Stimulated activated CD4-positive, alpha-beta T cell treated with anti-CD3 and anti-CD28 coated beads, Interleukin-1b, Interleukin-23, amount 100 ng/mL, for 4 hours (primary cell): ENCODE results near the gene DGKQ.
"Not testable (repeated sequence)": the region's sequence is repeated elsewhere in the genome, so short reads cannot be mapped to it uniquely, and the experiment has no call there.

Experiments used
- DNase-seq, 2 donors: peaks; one replicate each; pipeline ENCODE4 v3.0.0-alpha.2; 2020; ENCODE audit warnings: low read depth in 2 of 2

Gene DGKQ

DNA sequence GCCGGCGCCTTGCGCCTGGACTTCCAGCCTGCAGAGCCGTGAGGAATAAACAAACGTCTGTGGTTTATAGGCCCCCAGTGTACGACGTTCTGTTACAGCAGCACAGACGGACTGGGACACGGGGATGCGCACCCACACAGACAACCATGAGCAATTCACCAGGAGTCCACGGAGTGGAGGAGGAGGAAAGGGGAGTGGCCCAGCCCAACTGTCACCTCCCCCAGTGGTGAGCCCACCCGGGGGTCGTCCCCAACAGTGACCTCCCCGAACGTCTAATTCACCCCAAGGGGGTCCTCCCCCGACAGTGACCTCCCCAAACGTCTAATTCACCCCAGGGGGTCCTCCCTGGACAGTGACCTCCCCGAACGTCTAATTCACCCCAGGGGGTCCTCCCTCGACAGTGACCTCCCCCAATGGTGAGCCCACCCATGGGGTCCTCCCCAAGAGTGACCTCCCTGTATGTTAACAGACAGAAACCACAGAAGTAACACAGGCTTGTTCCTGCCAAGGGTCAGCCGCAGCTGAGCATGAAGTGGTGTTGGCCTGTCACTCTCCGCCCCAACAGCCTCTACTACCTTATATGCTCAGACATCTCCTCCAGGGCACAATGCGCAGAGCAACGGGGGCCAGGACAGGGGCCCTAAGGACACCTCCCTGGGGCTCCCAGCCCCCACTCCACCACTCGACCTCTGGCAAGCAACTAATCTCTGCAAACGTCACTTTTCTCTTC lies 47.4 kb downstream of the DGKQ start:
- DNase-seq: no peak

DNA sequence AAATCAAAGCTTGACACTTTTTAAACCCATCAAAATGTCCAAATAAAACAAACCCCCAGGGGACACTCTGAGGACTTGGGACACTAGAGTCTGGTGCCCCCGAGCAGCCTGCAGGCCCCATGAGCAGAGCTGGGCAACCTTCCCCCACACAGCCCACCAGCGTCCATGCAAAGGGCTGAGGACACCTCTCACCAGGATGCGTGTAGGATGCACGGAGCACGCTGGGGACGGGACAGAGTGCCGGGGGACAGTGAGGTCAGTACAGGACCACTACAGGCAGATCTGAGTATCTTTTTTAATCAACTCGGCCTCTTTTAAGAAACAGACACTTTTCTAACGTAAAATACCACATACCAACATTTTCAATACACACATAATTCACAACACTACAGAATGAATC lies 48.2 kb downstream of the DGKQ start:
- no peak for DNase-seq

DNA sequence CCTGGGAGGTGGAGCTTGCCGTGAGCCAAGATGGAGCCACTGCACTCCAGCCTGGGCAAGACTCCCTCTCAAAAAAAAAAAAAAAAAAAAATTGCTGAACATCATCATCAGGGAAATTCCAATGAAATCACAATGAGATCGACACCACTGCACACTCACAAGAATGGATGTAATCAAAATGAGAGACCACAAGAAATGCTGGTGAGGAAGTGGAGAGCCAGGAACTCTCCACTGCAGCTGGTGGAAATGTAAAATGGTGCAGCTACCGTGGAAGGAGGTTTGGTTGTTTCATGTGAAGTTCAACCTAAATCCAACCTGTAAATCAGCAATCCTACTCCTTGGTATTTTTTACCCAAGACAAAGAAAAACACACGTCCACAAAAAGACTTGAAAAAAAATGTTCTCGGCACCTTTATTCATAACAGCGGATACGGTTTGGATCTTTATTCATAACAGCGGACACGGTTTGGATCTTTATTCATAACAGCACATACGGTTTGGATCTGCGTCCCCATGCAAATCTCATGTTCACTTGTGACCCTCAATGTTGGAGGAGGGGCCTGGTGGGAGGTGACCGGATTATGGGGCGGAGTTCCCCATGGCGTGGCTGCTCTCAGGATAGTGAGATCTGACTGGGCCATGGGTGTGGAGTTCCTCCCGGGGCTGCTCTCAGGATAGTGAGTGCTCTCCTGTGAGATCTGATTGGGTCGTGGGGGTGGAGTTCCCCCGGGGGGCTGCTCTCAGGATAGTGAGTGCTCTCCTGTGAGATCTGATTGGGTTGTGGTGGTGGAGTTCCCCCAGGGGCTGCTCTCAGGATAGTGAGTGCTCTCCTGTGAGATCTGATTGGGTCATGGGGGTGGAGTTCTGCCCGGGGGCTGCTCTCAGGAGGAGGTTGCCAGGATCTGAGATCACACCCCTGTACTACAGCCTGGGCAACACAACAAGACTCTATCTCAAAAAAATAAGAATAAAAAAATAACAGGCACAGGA lies 49.0 kb downstream of the DGKQ start:
- no peak for DNase-seq

DNA sequence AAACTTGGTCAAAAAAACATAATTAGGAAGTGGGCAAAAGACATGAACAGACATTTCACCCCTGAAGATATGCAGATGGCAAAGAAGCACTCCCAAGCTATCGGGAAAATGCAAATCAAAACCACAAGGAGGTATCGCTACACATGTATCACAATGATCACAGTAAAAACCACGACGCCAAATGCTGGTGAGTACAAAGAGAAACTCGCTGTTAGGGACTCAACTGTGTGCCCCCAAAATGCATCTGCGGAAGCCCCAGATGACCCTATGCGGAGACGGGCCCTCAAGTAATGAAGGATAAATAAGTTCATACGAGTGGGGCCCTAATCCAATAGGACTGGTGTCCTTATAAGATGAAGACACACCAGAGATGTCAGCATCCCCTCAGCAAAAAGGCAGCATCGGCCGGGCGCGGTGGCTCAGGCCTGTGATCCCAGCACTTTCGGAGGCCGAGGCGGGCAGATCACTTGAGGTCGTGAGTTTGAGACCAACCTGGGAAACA lies 51.5 kb downstream of the DGKQ start:
- DNase-seq: no peak

DNA sequence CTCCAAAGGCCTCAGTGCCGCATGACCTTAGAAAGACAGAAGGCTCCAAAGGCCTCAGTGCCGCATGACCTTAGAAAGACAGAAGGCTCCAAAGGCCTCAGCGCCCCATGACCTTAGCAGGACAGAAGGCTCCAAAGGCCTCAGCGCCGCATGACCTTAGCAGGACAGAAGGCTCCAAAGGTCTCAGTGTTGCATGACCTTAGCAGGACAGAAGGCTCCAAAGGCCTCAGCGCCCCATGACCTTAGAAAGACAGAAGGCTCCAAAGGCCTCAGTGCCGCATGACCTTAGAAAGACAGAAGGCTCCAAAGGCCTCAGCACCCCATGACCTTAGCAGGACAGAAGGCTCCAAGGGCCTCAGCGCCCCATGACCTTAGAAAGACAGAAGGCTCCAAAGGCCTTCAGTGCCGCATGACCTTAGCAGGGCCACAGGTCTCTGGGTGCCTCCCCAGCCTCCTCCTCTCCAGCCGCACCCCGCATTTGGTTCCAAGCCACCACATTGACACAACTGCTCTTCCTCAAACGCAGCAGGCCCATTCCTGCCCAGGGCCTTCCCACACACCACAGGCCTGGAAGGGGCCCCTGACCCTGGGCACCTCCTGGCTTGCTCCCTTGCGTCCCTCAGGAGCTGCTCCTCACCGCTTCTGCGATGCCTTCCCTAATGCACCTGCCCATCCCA lies 54.2 kb downstream of the DGKQ start:
- not testable (repeated sequence) for DNase-seq

DNA sequence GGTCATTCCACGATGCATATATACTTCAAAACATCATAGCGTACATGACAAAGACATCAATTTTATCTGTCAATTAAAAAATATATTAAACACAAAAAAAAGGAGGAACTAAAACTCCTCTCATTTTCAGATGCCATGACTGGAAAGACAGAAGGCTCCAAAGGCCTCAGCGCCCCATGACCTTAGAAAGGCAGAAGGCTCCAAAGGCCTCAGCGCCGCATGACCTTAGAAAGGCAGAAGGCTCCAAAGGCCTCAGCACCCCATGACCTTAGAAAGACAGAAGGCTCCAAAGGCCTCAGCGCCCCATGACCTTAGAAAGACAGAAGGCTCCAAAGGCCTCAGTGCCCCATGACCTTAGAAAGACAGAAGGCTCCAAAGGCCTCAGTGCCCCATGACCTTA lies 54.8 kb downstream of the DGKQ start:
- not testable (repeated sequence) for DNase-seq

DNA sequence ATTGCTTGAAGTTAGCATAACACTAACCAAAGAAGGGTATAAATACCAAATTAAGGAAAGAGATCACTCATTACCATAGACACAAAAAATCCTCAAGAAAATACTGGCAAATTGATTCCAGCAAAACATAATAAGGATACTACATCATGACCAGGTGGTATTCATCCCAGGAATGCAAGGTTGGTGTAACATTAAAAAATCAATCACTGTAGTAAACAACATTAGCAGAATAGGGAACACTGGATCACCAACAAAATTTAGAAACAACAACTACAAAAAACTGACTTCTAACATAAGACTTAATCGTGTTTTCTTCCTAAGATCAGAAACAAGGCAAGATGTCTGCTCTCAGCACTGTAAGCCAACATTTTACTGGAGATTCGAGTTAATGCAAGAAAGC lies 55.4 kb downstream of the DGKQ start:
- no peak for DNase-seq

DNA sequence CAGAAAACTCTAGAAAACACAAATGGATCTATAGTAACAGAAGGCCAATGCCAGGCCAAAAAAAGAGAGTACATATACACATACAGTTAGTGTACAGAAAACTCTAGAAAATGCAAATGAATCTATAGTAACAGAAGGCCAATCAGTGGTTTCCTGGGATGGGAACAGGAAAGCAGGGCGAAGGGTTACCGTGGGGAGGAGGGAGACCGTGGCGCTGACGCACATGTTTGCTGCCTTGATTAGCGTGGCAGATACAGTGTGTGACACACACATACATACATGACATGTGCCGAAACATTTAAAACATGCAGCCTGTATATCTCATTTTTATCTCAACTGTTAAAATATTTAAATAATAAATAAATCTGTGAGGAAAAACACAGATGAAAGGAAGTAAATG lies 55.9 kb downstream of the DGKQ start:
- no peak for DNase-seq

DNA sequence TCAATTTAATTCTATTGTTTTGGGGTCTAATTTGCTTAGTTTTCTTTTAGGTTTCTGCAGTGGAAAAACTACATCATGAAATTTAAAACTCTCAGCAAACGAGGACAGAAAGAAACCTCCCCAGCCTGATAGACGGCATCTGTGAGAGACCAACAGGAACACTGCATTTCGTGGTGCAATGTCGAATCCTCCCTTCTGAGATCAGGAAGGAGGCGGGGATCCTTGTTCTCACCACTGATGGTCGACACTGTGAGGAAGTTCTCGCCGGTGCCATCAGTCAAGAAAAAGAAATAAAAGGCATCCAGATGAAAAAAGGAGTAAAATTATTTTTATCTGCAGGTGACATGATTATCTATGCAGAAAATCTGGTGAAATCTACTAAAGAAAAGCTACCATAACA lies 57.8 kb downstream of the DGKQ start:
- DNase-seq: no peak

DNA sequence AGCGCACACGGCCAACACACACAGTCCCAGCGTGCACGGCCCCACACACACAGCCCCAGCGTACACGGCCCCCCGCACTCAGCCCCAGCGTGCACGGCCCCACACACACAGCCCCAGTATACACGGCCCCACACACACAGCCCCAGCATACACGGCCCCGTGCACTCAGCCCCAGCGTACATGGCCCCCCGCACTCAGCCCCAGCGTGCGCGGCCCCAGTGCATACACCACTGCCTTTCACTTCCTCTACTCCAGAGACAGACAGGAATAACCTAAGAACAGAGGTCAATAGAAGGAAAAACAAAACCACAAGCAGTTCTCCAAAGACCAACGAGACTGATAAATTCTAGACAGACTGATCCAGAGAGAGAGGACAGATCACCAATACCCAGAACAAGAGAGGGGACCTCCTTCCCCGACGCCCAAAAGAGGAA lies 58.3 kb downstream of the DGKQ start:
- no peak for DNase-seq

DNA sequence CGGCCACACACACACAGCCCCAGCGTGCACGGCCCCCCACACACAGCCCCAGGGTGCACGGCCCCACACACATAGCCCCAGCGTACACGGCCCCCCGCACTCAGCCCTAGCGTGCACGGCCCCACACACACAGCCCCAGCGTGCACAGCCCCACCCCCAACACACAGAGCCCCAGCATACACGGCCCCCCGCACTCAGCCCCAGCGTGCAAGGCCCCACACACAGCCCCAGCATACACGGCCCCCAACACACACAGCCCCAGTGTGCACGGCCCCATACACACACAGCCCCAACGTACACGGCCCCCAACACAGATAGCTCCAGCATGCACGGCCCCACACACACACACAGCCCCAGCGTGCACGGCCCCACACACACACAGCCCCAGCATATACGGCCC lies 58.8 kb downstream of the DGKQ start:
- DNase-seq: no peak

DNA sequence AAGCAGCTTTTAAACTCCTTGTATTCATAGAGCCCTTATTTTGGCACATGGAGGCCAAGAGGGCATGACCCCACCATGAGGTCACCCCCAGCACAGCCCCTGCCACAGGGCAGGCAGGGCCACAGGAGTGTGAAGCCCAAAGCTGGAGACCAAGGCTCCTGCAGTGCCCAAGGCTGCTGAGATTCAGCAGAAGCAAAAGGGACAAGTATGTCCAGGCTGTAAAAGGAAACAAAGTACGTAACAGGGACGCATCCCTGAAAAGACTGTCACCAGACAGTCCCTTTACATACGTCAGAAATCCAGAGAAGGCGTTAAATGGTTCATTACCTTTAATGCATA lies 60.1 kb downstream of the DGKQ start:
- no peak for DNase-seq

GRCh38 chr4:912548-913279 lies 60.7 kb downstream of the DGKQ start:
- DNase-seq: no peak

DNA sequence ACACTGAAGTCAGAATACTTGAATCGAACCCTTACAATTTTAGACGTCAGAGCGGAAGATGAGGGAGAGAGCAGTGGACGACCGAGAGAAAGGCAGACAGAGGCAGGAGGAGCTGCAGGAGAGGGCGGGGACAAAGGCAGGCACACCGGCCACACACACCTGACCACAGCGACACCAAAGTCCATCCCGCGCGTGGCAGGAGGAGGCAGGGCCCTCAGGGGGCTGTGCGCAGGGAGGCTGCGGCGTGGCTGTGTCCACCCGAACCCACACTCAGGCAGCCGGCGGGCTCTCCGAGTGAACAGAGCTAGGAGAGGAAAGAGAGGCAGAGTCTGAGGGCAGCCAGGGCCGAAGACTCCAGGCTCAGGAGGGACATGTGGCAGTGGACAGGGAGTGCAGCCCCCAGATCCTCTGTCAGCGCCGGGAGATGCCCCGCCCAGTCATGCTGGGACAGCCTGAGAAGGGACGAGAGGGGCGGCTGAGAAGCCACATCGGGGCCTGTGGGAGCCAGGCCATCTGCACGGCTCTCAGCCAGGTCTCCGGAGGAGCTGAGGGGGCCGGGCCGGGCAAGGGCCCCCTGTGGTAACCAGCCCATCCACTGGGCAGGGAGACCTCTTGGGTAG lies 61.4 kb downstream of the DGKQ start:
- DNase-seq: no peak

DNA sequence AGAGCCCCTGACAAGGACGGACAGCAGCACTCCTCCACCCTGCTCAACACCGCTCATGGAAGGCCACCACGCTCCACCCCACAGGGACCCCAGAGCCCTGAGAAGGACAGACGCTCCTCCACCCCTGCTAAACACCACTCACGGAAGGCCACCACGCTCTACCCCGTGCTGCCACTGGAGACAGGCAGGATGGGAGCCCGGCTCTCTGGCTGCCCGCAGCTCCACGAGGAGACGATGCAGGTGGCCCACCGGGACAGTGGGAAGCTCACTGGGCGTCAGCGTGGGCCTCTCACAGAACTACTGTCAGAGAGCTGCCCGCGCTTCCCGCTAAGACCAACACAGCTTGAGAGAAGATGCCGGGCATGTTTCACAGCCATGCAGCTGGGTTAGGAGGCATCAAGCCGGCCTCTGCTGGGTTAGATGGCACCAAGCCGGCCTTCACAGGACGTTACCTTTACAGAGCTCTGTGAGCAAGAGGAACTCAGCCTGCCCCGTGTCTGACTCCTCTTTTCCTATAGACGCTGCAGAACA lies 62.1 kb downstream of the DGKQ start:
- DNase-seq: no peak

GRCh38 chr4:910366-911091 lies 62.8 kb downstream of the DGKQ start:
- DNase-seq: no peak

DNA sequence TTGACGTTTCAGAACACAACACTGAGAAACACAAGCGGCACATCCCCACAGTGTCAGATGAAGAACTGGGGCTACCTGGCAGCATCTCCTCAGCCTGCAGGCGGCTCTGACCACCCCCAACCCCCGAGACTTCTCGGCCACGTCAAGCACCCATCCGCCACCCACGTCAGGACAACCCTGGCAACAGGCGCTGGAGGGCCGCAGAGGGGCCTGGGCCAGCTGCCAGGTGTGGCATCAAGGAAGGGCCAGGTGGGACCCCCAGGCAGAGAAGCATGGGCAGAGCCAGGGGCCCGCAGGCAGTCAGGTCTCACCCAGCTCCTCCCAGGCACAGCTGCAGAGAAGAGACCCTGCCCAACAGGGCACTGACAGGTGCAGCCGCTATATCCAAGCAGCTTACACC lies 63.5 kb downstream of the DGKQ start:
- DNase-seq: no peak

GRCh38 chr4:909131-909571 lies 64.2 kb downstream of the DGKQ start:
- DNase-seq: no peak
